ENCODE results near the gene DMBT1.
A peak's percentile ranks its signal among the peaks of the same experiment; 100 is the strongest.

Gene DMBT1

GRCh38 chr10:122561212-122561611 is 658 bp downstream of the DMBT1 start:
- no CpG with 5 or more reads among the region's 6 CpGs for WGBS, 2 donors (ENCODE audit: extremely low coverage in 2 of 2, insufficient read length in 2 of 2, insufficient replicate concordance in 1 of 2)
- H3K9me3 ChIP-seq (replicated peaks in 1 of 2; ENCODE audit: control insufficient read depth in 2 of 2, insufficient read depth in 1 of 2, low read depth in 1 of 2, low read length in 2 of 2): no peaks in the 10 kb centered on the region
- no peak overlapping the region for H2AK5ac ChIP-seq (ENCODE audit: low read depth, low read length)
- no peak overlapping the region for H2BK15ac ChIP-seq (ENCODE audit: low read length)
- no peak overlapping the region for H3K9ac ChIP-seq (ENCODE audit: low read depth, low read length, poor library complexity)
- no peak overlapping the region for H2BK5ac ChIP-seq (ENCODE audit: low read length)
- no peak overlapping the region for H3K4me3 ChIP-seq (ENCODE audit: low read length in 2 of 2)
- H3K36me3 ChIP-seq (replicated peaks in 1 of 2; ENCODE audit: control insufficient read depth in 2 of 2, insufficient read depth in 2 of 2, low read length in 2 of 2): no peaks in the 10 kb centered on the region
- no peaks in the 10 kb centered on the region for H3K79me1 ChIP-seq (ENCODE audit: low read depth, low read length)
- no peak overlapping the region for H3K4ac ChIP-seq (ENCODE audit: low read length)
- H4K8ac ChIP-seq (ENCODE audit: low read depth, low read length): no peak overlapping the region
- H3K4me1 ChIP-seq (ENCODE audit: control insufficient read depth in 2 of 2, insufficient read depth in 1 of 2, low read depth in 1 of 2, low read length in 2 of 2): peaks cover 0 to 3% of the 10 kb centered on the region in 2 donors
- H2AFZ ChIP-seq (ENCODE audit: low read length): no peak overlapping the region
- H3K27ac ChIP-seq (replicated peaks; ENCODE audit: low read length): no peak overlapping the region
- H2BK12ac ChIP-seq (ENCODE audit: low read length): no peak overlapping the region
- H3K4me2 ChIP-seq (ENCODE audit: insufficient read depth, low read length, poor library complexity, severe bottlenecking): no peak overlapping the region
- no peak overlapping the region for H3K18ac ChIP-seq (ENCODE audit: low read length)
- H3K23ac ChIP-seq (ENCODE audit: low read depth, low read length, poor library complexity): no peak overlapping the region
- H4K91ac ChIP-seq (ENCODE audit: low read depth, low read length, poor library complexity): no peak overlapping the region
- no peak overlapping the region for H3K14ac ChIP-seq (ENCODE audit: low read length)
- DNase-seq (ENCODE audit: low spot score): no peak
- no peak overlapping the region for H2BK120ac ChIP-seq (ENCODE audit: low read depth, low read length)
- peaks cover 0 to 49% (median 0%) of the 10 kb centered on the region in 3 experiments for H3K27me3 ChIP-seq (ENCODE audit: control insufficient read depth in 3 of 3, insufficient read depth in 3 of 3, low read depth in 1 of 3, low read length in 3 of 3)

- DNase-seq (ENCODE audit: low spot score): no peak
- Histone ChIP-seq H3K18ac (ENCODE audit: low read length) (no peak overlapping the region), H3K4me3 (ENCODE audit: low read length in 2 of 2) (no peak overlapping the region), H3K4me2 (ENCODE audit: insufficient read depth, low read length, poor library complexity, severe bottlenecking) (no peak overlapping the region), H3K79me1 (ENCODE audit: low read depth, low read length) (no peaks in the 10 kb centered on the region), H2BK15ac (ENCODE audit: low read length) (no peak overlapping the region), H3K4me1 (ENCODE audit: control insufficient read depth in 2 of 2, insufficient read depth in 1 of 2, low read depth in 1 of 2, low read length in 2 of 2) (peaks cover 0 to 3% of the 10 kb centered on the region in 2 donors), H3K27me3 (ENCODE audit: control insufficient read depth in 3 of 3, insufficient read depth in 3 of 3, low read depth in 1 of 3, low read length in 3 of 3) (peaks cover 0 to 47% (median 0%) of the 10 kb centered on the region in 3 experiments), H3K27ac (replicated peaks; ENCODE audit: low read length) (no peak overlapping the region), H3K9ac (ENCODE audit: low read depth, low read length, poor library complexity) (no peak overlapping the region), H3K14ac (ENCODE audit: low read length) (no peak overlapping the region), H3K4ac (ENCODE audit: low read length) (no peak overlapping the region), H2BK12ac (ENCODE audit: low read length) (no peak overlapping the region), H2BK120ac (ENCODE audit: low read depth, low read length) (no peak overlapping the region), H2AK5ac (ENCODE audit: low read depth, low read length) (no peak overlapping the region), H2AFZ (ENCODE audit: low read length) (no peak overlapping the region), H3K36me3 (replicated peaks in 1 of 2; ENCODE audit: control insufficient read depth in 2 of 2, insufficient read depth in 2 of 2, low read length in 2 of 2) (no peaks in the 10 kb centered on the region), H4K8ac (ENCODE audit: low read depth, low read length) (no peak overlapping the region), H3K9me3 (replicated peaks in 1 of 2; ENCODE audit: control insufficient read depth in 2 of 2, insufficient read depth in 1 of 2, low read depth in 1 of 2, low read length in 2 of 2) (no peaks in the 10 kb centered on the region), H3K23ac (ENCODE audit: low read depth, low read length, poor library complexity) (no peak overlapping the region), H4K91ac (ENCODE audit: low read depth, low read length, poor library complexity) (no peak overlapping the region), H2BK5ac (ENCODE audit: low read length) (no peak overlapping the region)
Observed at GRCh38 chr10:122561792-122562191, 1.2 kb downstream of the DMBT1 start.

- no peaks in the 10 kb centered on the region for H3K36me3 ChIP-seq (replicated peaks in 1 of 2; ENCODE audit: control insufficient read depth in 2 of 2, insufficient read depth in 2 of 2, low read length in 2 of 2)
- no peak overlapping the region for H4K8ac ChIP-seq (ENCODE audit: low read depth, low read length)
- no peak overlapping the region for H3K4ac ChIP-seq (ENCODE audit: low read length)
- no peak overlapping the region for H3K4me2 ChIP-seq (ENCODE audit: insufficient read depth, low read length, poor library complexity, severe bottlenecking)
- H2BK12ac ChIP-seq (ENCODE audit: low read length): no peak overlapping the region
- no peak overlapping the region for H2AK5ac ChIP-seq (ENCODE audit: low read depth, low read length)
- H2BK120ac ChIP-seq (ENCODE audit: low read depth, low read length): no peak overlapping the region
- no peak overlapping the region for H2BK15ac ChIP-seq (ENCODE audit: low read length)
- no peak overlapping the region for H3K9ac ChIP-seq (ENCODE audit: low read depth, low read length, poor library complexity)
- H2AFZ ChIP-seq (ENCODE audit: low read length): no peak overlapping the region
- peaks cover 0 to 33% (median 0%) of the 10 kb centered on the region in 3 experiments for H3K27me3 ChIP-seq (ENCODE audit: control insufficient read depth in 3 of 3, insufficient read depth in 3 of 3, low read depth in 1 of 3, low read length in 3 of 3)
- H4K91ac ChIP-seq (ENCODE audit: low read depth, low read length, poor library complexity): no peak overlapping the region
- H3K79me1 ChIP-seq (ENCODE audit: low read depth, low read length): no peaks in the 10 kb centered on the region
- H3K18ac ChIP-seq (ENCODE audit: low read length): no peak overlapping the region
- DNase-seq (ENCODE audit: low spot score): no peak
- no peak overlapping the region for H2BK5ac ChIP-seq (ENCODE audit: low read length)
- no peak overlapping the region for H3K4me3 ChIP-seq (ENCODE audit: low read length in 2 of 2)
- no peaks in the 10 kb centered on the region for H3K4me1 ChIP-seq (ENCODE audit: control insufficient read depth in 2 of 2, insufficient read depth in 1 of 2, low read depth in 1 of 2, low read length in 2 of 2)
- no peak overlapping the region for H3K23ac ChIP-seq (ENCODE audit: low read depth, low read length, poor library complexity)
- H3K9me3 ChIP-seq (replicated peaks in 1 of 2; ENCODE audit: control insufficient read depth in 2 of 2, insufficient read depth in 1 of 2, low read depth in 1 of 2, low read length in 2 of 2): no peaks in the 10 kb centered on the region
- H3K14ac ChIP-seq (ENCODE audit: low read length): no peak overlapping the region
- no peak overlapping the region for H3K27ac ChIP-seq (replicated peaks; ENCODE audit: low read length)
Observed at GRCh38 chr10:122564980-122565379, 4.4 kb downstream of the DMBT1 start.

- H3K4ac ChIP-seq (ENCODE audit: low read length): no peak overlapping the region
- H3K18ac ChIP-seq (ENCODE audit: low read length): no peak overlapping the region
- no peak overlapping the region for H3K4me2 ChIP-seq (ENCODE audit: insufficient read depth, low read length, poor library complexity, severe bottlenecking)
- no peak overlapping the region for H3K4me3 ChIP-seq (ENCODE audit: low read length in 2 of 2)
- no peak overlapping the region for H3K23ac ChIP-seq (ENCODE audit: low read depth, low read length, poor library complexity)
- no peak overlapping the region for H2BK5ac ChIP-seq (ENCODE audit: low read length)
- H3K14ac ChIP-seq (ENCODE audit: low read length): no peak overlapping the region
- H2AFZ ChIP-seq (ENCODE audit: low read length): peak overlapping the region; percentile 78
- H3K79me1 ChIP-seq (ENCODE audit: low read depth, low read length): no peaks in the 10 kb centered on the region
- H2AK5ac ChIP-seq (ENCODE audit: low read depth, low read length): no peak overlapping the region
- H3K9me3 ChIP-seq (replicated peaks in 1 of 2; ENCODE audit: control insufficient read depth in 2 of 2, insufficient read depth in 1 of 2, low read depth in 1 of 2, low read length in 2 of 2): no peaks in the 10 kb centered on the region
- no peak overlapping the region for H4K8ac ChIP-seq (ENCODE audit: low read depth, low read length)
- H2BK12ac ChIP-seq (ENCODE audit: low read length): no peak overlapping the region
- no CpG with 5 or more reads among the region's 13 CpGs for WGBS, 2 donors (ENCODE audit: extremely low coverage in 2 of 2, insufficient read length in 2 of 2, insufficient replicate concordance in 1 of 2)
- no peaks in the 10 kb centered on the region for H3K4me1 ChIP-seq (ENCODE audit: control insufficient read depth in 2 of 2, insufficient read depth in 1 of 2, low read depth in 1 of 2, low read length in 2 of 2)
- no peak overlapping the region for H3K9ac ChIP-seq (ENCODE audit: low read depth, low read length, poor library complexity)
- H3K36me3 ChIP-seq (replicated peaks in 1 of 2; ENCODE audit: control insufficient read depth in 2 of 2, insufficient read depth in 2 of 2, low read length in 2 of 2): no peaks in the 10 kb centered on the region
- H2BK15ac ChIP-seq (ENCODE audit: low read length): no peak overlapping the region
- DNase-seq (ENCODE audit: low spot score): peak; percentile 79
- H3K27ac ChIP-seq (replicated peaks; ENCODE audit: low read length): no peak overlapping the region
- no peak overlapping the region for H2BK120ac ChIP-seq (ENCODE audit: low read depth, low read length)
- H4K91ac ChIP-seq (ENCODE audit: low read depth, low read length, poor library complexity): no peak overlapping the region
- H3K27me3 ChIP-seq (ENCODE audit: control insufficient read depth in 3 of 3, insufficient read depth in 3 of 3, low read depth in 1 of 3, low read length in 3 of 3): peaks cover 0 to 25% (median 0%) of the 10 kb centered on the region in 3 experiments
Observed at GRCh38 chr10:122565766-122566206, 5.2 kb downstream of the DMBT1 start.
